K562 (cell line): ENCODE measurements around the gene MPST.

ENCODE experiments used
- CTBP1 ChIP-seq: fragments of 450-650 bp; IDR thresholded peaks from 2 replicates; pipeline ENCODE4 v1.6.1; 2016; ENCODE audit warnings: borderline replicate concordance
- ETS2 ChIP-seq: IDR thresholded peaks from 2 replicates; pipeline ENCODE4 v1.6.1; 2016; ENCODE audit warnings: borderline replicate concordance, missing genetic modification characterization, mild to moderate bottlenecking, moderate library complexity, missing compliant biosample characterization; ENCODE audit not compliant: poor library complexity, severe bottlenecking
- MCM7 ChIP-seq, 2 experiments: fragments of 450-650 bp; IDR thresholded peaks; 2 replicates each; pipeline ENCODE4 v1.6.1; 2016 to 2018
- SETDB1 ChIP-seq: IDR thresholded peaks from one replicate; pipeline ENCODE4 v1.6.1; 2012; ENCODE audit warnings: low read length, control low read depth, inconsistent platforms
- ZNF133 ChIP-seq: fragments of 250-450 bp; sonication (Bioruptor Pico); IDR thresholded peaks from 2 replicates; pipeline ENCODE4 v1.4.0; 2020; ENCODE audit warnings: mild to moderate bottlenecking
- TF ChIP-seq, protein P1 (sequence below): fragments of 450-650 bp; IDR thresholded peaks from 2 replicates; pipeline ENCODE4 v1.6.1; 2016; ENCODE audit warnings: missing biosample characterization, missing genetic modification characterization
- TF ChIP-seq, protein P2 (sequence below): fragments of 150-350 bp; IDR thresholded peaks from 2 replicates; pipeline ENCODE4 v1.6.1; 2014; ENCODE audit warnings: low read depth, mild to moderate bottlenecking, low read length, borderline replicate concordance
- TF ChIP-seq, protein P3 (sequence below), 3 experiments: IDR thresholded peaks in 2 of 3; conservative IDR thresholded peaks in 1 of 3; 2 replicates each; pipeline ENCODE4 v1.5.1; 2011 to 2012; ENCODE audit warnings: low read length in 3 of 3, mild to moderate bottlenecking in 3 of 3, control low read depth in 2 of 3, improper control_type of control experiment in 1 of 3, inconsistent platforms in 1 of 3, low read depth in 1 of 3, mixed read lengths in 1 of 3, moderate library complexity in 1 of 3; ENCODE audit not compliant: insufficient read depth in 2 of 3
- TF ChIP-seq, protein P4 (sequence below): sonication (generic); formaldehyde crosslinking; IDR thresholded peaks from 2 replicates; pipeline ENCODE4 v1.8.0; 2022; ENCODE audit warnings: missing genetic modification reagents, mild to moderate bottlenecking, borderline replicate concordance

DNA sequence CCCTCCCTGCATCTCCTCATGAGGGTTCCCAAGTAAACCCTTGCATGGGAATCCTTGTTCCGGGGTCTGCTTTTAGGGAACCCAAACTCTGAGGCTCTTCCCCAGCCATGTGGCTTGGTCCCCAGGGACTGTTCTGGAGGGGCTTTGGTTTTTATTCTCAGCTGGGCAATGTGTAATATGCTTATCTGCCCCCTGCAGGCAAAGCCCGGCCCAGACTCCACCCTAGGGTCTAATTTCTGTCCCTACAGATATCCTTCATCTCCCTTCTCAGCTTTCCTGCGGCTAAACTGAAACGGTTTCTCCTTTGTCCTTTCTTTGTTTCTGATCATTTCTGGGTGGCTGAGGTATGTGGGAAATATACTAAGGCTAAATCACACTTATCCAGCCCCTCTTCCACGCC lies 37.4 kb upstream of the MPST start:
- TF ChIP-seq, protein P1, sequence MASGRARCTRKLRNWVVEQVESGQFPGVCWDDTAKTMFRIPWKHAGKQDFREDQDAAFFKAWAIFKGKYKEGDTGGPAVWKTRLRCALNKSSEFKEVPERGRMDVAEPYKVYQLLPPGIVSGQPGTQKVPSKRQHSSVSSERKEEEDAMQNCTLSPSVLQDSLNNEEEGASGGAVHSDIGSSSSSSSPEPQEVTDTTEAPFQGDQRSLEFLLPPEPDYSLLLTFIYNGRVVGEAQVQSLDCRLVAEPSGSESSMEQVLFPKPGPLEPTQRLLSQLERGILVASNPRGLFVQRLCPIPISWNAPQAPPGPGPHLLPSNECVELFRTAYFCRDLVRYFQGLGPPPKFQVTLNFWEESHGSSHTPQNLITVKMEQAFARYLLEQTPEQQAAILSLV: no peak
- TF ChIP-seq CTBP1 (no peak), ETS2 (tag) (no peak), MCM7 (IDR thresholded peaks at IDR 0.05) (no peak), ZNF133 (CRISPR knock-in tag) (no peak), SETDB1 (no peak)
- TF ChIP-seq, protein P2, sequence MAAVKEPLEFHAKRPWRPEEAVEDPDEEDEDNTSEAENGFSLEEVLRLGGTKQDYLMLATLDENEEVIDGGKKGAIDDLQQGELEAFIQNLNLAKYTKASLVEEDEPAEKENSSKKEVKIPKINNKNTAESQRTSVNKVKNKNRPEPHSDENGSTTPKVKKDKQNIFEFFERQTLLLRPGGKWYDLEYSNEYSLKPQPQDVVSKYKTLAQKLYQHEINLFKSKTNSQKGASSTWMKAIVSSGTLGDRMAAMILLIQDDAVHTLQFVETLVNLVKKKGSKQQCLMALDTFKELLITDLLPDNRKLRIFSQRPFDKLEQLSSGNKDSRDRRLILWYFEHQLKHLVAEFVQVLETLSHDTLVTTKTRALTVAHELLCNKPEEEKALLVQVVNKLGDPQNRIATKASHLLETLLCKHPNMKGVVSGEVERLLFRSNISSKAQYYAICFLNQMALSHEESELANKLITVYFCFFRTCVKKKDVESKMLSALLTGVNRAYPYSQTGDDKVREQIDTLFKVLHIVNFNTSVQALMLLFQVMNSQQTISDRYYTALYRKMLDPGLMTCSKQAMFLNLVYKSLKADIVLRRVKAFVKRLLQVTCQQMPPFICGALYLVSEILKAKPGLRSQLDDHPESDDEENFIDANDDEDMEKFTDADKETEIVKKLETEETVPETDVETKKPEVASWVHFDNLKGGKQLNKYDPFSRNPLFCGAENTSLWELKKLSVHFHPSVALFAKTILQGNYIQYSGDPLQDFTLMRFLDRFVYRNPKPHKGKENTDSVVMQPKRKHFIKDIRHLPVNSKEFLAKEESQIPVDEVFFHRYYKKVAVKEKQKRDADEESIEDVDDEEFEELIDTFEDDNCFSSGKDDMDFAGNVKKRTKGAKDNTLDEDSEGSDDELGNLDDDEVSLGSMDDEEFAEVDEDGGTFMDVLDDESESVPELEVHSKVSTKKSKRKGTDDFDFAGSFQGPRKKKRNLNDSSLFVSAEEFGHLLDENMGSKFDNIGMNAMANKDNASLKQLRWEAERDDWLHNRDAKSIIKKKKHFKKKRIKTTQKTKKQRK: no peak
- TF ChIP-seq, protein P3, sequence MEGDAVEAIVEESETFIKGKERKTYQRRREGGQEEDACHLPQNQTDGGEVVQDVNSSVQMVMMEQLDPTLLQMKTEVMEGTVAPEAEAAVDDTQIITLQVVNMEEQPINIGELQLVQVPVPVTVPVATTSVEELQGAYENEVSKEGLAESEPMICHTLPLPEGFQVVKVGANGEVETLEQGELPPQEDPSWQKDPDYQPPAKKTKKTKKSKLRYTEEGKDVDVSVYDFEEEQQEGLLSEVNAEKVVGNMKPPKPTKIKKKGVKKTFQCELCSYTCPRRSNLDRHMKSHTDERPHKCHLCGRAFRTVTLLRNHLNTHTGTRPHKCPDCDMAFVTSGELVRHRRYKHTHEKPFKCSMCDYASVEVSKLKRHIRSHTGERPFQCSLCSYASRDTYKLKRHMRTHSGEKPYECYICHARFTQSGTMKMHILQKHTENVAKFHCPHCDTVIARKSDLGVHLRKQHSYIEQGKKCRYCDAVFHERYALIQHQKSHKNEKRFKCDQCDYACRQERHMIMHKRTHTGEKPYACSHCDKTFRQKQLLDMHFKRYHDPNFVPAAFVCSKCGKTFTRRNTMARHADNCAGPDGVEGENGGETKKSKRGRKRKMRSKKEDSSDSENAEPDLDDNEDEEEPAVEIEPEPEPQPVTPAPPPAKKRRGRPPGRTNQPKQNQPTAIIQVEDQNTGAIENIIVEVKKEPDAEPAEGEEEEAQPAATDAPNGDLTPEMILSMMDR (IDR thresholded peaks at IDR 0.05 in 2 of 3, conservative IDR thresholded peaks at IDR 0.05 in 1 of 3; ENCODE audit: insufficient read depth in 2 of 3, low read depth in 1 of 3, low read length in 3 of 3): peak in 2 of 3 experiments; percentile 38 to 48; a peak in 2 of 6 replicates
- TF ChIP-seq, protein P4, sequence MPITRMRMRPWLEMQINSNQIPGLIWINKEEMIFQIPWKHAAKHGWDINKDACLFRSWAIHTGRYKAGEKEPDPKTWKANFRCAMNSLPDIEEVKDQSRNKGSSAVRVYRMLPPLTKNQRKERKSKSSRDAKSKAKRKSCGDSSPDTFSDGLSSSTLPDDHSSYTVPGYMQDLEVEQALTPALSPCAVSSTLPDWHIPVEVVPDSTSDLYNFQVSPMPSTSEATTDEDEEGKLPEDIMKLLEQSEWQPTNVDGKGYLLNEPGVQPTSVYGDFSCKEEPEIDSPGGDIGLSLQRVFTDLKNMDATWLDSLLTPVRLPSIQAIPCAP (CRISPR knock-in tag): no peak
